ENCODE measurements around the gene BAG1.

The BAG1 gene

GRCh38 chr9:33264473-33265177 is at the start of gene BAG1, which contains the start of gene CHMP5:
BAG1 (minus strand) TSS chr9:33264708.
CHMP5 (plus strand) TSS chr9:33265049; CDS start chr9:33265079, 30 bp downstream.
- DNase-seq (ENCODE audit: low read depth) = peak; percentile 98

DNA sequence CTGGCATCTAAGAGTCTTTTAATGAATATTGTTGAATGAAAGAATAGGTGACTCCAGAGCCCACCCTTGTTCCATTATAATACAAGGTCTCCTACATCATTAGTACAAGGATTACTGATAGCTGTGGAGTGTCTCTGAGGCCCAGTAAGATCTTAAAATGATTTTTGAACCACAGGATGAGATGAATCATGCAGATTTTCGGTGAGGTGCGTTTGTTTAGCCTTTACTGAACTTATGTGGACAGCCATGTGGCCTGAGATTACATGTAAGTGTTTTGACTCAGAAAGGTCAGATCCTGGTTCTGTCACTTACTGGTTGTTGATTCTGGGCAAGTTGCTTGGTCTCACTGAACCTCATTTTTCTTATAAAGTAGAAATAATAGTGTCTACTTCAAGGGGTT is 47.4 kb upstream of the BAG1 start:
- DNase-seq (ENCODE audit: low read depth) = no peak

DNA sequence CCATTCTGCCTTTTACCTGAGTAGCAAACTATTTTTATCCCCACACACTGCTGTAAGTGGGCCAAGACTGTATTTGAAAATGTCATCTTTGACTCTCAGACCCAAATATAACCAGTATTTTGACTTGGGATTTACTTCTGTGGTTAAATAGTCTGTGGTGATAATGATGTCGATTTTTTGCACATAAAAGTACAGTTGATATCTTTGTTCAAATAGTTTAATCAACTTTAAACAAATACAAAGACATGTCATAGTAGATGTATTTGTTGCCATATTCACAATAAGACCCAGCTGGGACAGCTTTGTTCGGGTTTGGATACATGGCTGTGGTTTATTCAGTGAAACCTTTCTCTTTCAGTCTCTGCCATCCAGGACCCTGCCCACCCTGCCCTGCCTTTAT is 46.2 kb upstream of the BAG1 start:
- no peak for DNase-seq (ENCODE audit: low read depth)

DNA sequence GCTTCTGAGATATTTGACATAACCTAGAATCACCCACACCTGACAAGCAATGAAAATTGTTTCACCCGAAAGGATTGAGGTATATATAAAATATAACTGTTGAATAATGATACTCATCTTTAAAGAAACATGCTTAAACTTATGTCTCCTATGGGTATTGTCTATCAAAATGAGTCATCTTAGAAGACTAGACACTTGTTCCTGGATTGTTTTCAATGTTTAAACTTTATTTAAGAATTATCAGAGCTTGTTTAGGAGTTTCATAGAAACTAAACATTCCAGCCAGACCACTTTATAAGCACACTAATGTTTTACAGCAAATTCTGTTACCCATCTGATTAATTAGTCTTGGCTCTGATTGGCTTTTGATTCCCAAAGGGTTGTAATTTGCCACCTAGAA is 45.4 kb upstream of the BAG1 start:
- DNase-seq (ENCODE audit: low read depth) = no peak

DNA sequence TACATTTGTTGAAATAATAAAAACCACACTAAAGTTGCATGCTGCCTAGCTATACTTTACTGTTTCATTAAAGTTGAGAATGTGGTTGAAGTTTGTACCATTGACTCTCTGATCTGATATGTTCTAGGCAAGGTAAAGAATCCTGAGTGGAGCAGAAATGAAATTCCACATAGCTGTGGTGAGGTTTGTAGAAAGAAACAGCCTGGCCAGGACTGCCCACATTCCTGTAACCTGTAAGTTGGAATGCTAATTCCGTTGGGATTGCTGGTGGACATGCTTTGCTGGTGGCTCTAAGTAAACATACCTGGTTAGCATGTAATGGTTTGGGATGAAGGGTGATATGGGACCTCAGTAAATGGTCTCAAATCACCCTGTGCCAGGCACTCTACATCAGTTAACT is 42.6 kb upstream of the BAG1 start:
- no peak for DNase-seq (ENCODE audit: low read depth)

GRCh38 chr9:33306037-33306436 is 41.5 kb upstream of the BAG1 start:
- DNase-seq (ENCODE audit: low read depth) = no peak

GRCh38 chr9:33304362-33304761 is 39.9 kb upstream of the BAG1 start:
- no peak for DNase-seq (ENCODE audit: low read depth)

- DNase-seq (ENCODE audit: low read depth) = no peak
Observed at GRCh38 chr9:33300546-33300945, 36.0 kb upstream of the BAG1 start.

DNA sequence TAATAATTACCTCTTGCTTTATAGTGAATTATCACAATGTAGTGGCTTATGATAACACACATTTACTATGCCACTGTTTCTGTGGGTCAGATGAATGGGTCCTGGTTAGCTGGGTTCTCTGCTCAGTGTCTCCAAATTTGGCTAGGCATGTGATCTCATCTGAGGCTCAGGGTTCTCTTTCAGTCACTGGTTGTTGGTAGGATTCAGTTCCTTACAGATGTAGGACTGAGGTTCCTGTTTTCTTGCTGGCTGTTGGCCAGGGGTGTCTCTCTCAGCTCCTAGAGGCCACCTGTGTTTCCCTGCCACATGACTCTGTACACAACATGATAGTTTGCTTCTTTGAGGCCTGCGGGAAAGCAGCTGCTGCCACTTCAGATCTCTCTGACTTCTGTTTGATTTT is 32.9 kb upstream of the BAG1 start:
- no peak for DNase-seq (ENCODE audit: low read depth)

DNA sequence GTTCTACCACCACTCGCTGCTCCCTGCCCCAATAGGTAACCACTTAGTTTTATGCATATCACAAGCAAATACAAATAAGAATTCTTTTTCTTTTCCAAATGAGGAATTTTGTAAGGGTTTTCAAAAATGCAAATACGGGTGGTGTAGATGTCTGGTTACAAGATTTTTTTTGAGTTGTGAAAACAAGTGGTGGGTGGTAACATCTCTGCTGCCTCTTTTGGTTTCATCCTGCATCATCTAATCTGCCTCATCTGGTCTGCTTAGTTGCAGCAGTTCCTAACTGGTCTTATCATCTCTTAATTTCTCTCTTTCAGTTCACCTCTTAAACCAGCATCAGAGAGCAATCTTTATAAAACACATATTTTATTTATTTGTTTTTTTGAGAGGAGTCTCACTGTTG is 31.1 kb upstream of the BAG1 start:
- no peak for DNase-seq (ENCODE audit: low read depth)

GRCh38 chr9:33294670-33295432 is 30.3 kb upstream of the BAG1 start:
- no peak for DNase-seq (ENCODE audit: low read depth)

- DNase-seq (ENCODE audit: low read depth) = no peak
Observed at GRCh38 chr9:33293782-33294181, 29.3 kb upstream of the BAG1 start.

DNA sequence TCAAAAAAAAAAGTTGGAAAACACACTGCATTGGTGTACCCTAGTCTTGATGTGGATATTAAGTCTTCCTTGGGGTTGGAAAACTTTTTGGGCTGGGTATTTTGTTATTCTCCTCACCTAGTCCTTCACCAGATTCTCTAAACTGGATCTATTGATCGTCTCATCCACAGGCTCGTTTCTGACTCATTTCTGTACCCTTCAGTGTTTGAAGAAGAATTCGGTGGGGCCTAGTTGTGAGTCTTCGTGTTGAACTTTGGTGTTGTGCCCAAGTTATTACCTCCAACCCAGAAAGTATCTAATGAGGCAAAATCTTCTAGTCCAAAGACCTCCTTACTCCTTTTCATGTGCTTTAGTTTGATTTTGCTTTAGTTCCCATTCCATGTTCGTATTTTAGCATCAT is 27.4 kb upstream of the BAG1 start:
- no peak for DNase-seq (ENCODE audit: low read depth)

- no peak for DNase-seq (ENCODE audit: low read depth)
Observed at GRCh38 chr9:33291031-33291397, 26.5 kb upstream of the BAG1 start.

DNA sequence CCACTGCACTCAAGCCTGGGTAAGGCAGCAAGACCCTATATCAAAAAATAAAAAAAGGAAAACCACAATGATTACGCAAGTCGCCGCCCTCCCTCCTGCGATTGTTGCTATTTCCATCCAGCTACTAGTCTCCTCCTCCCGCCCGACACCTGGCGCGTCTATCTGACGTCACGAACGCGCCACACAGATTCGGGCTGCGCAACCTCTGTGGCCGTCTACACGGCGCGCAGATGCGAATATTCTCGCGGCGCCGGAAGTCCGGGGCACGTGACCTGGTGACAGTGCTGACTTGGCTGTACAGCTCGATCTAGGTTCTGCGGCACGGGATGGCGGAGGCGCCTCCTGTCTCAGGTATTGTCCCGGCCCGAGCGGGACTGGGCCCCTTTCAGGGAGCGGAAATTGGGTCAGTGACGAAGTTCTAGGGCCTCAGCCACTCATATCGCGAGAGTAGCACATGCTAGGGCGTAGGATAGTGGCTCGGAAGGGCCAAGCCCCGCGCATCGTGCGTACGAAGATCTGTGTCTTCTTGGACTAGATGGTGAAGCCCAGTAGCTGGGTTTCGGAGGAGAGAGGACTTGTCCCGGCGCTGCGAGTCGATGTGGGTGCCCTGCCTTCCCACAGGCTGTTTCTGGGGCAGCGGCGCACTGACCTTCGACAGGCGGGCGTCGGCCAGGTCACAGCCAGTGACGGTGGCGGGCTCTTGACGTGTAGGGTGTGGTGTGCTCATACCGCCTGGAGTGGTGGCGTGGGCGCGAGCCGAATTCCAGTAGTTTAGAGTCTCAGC is 25.9 kb upstream of the BAG1 start, which contains the start of gene NFX1:
TSS of gene NFX1 (plus strand) at position 270 of the 784 bp plus-strand sequence. CDS start at position 327, 57 bp downstream.
- peak; percentile 97 for DNase-seq (ENCODE audit: low read depth)

DNA sequence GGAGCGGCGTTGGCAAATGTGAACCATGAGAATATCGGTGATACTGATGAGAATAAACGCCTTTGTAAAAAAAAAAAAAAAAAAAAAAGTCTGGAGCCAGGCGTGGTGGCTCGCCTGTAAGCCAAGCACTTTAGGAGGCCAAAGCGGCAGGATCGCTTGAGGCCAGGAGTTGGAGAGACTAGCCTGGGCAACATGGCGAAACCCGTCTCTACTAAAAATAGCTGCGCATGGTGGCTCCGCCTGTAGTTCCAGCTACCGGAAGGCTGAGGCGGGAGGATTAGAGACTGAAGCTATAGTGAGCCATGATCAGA is 25.4 kb upstream of the BAG1 start:
- DNase-seq (ENCODE audit: low read depth) = no peak

DNA sequence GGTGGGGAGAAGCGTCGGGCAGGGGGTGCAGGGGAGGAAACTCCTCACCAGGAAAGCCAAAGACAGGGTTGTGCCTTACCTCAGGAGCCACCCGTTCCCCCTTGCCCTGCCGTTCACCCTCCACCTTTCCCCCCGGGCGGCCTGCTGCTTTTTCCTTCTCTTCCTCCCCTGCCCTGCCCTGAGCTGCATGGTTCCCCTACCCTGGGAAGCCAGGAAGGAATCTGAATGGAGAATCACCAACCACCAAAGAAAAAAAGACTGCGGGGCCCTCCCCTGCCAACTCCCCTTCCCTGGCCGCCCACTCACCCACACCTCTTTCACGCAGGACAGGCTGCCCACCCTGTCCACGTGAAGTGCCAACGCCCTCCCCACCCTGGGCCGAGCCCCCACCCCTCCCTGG is 25.0 kb upstream of the BAG1 start:
- DNase-seq (ENCODE audit: low read depth) = no peak

- DNase-seq (ENCODE audit: low read depth) = no peak
Observed at GRCh38 chr9:33288828-33289483, 24.4 kb upstream of the BAG1 start.

DNA sequence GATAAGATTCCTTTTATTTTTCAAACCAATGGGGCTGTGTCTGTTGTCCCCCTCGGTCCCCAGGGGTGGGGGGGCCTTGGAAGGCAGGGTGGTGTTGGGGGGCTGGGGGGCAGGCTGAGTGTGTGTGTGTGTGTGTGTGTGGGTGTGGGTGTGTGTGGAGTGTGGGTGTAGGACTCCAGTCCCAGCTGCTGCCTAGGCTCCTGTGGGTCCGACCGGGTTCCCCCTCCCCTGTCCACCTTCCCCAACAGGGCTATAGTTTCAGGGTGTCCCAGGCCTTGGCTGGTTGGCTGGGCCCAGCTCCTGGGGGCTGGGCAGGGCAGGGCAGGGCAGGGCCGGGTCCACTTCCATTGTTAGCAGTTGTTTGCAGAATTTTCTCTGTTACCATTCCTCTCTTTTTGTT is 23.7 kb upstream of the BAG1 start:
- no peak for DNase-seq (ENCODE audit: low read depth)

DNA sequence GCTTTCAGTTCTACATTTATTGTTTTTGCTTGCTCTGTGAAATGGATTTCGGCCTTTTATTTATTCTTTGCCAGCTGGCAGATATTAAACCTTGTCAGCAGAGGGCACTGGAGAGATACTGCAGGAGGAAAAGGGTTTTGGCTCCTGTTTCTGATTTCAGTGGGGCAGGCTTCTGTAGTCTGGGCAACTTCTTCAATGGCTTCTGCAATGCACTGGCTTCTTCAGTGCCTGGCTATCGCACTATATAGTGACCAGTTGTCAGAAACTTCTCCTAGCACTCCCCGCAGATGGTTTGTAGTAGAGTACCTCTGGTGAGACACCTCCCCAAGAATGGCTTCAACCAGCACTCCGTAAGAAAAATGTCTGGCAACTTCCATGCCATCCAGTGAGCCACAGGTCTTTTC is 22.6 kb upstream of the BAG1 start:
- no peak for DNase-seq (ENCODE audit: low read depth)

GRCh38 chr9:33285502-33285901 is 21.0 kb upstream of the BAG1 start:
- DNase-seq (ENCODE audit: low read depth) = no peak

GRCh38 chr9:33277484-33277883 is 13.0 kb upstream of the BAG1 start:
- DNase-seq (ENCODE audit: low read depth) = no peak

DNA sequence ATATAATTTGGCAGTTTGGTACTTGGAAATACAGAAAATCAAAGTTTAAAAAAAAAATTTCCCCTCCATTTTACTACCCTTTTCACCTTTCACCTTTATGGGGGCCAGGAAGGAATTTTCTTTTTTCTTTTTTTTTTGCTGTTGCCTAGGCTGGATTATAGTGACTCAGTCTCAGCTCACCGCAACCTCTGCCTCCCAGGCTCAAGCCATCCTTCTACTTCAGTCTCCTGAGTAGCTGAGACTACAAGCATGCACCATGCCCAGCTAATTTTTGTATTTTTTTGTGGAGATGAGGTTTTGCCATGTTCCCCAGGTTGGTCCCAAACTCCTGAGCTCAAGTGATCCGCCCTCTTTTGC is 9.4 kb upstream of the BAG1 start:
- DNase-seq (ENCODE audit: low read depth) = no peak
